ENCODE measurements around the gene ARMH1.
"Not testable (repeated sequence)": the region's sequence is repeated elsewhere in the genome, so short reads cannot be mapped to it uniquely, and the experiment has no call there.

The ARMH1 gene

DNA sequence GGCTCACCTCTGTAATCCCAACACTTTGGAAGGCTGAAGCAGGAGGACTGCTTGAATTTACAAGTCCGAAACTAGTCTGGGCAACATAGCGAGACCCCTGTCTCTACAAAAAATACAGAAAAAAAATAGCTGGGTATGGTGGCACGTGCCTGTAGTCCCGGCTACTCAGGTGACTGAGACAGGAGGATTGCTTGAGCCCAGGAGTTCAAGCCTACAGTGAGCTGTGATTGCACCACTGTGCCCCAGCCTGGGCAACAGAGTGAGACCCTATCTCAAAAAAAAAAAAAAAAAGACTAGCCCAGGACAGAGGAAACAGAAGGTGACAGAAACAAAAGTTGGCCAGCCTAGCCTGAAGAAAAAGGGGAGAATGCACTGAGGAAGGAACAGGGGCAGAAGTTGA is 21.2 kb downstream of the ARMH1 start:
- no peak for DNase-seq (ENCODE audit: low spot score)

DNA sequence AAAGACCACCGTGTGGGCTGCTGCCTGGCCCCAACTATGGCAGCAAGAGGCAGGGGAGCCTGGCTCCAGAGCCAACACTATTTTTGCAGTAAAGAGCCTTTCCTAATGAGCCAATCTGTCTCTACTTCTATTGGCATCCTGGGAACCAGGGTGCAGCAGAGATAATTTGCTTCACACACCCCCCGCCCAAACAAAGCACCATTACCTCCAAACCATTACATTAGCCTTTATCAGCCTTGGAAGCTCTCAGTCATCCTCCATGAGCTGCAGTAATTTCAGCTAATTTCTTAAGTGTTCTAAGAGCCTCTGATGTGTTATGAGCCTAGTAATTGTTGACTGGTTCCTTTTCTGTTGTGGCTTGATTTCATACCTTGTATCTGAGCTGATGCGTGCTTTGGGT is 21.6 kb downstream of the ARMH1 start:
- no peak for DNase-seq (ENCODE audit: low spot score)

DNA sequence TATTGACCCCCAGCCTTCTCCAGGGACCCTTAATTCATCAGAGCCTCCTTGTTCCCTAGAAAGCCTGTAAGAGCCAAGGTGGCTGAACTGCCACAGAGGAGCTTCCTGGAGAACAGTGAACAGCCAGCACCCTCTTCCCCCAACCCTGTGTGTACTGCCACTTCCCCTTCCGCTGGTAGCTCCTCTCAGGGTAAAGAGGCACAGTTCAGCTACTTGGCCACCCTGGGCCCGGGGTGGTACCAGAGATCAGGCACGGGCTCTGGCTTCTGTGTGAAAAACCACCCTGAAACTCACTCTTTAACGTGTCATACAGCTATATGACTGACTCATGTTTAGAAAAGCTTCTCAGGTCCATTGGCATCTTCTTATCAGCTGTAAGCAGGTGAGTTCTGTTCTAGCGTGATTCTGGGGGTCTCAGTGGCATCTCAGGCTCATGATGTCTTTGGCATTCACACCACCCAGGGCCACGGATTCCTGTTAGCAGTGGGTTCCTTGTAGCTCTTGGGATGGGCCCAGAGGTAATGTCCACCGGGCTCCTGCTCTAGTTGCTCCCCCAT is 22.4 kb downstream of the ARMH1 start:
- DNase-seq (ENCODE audit: low spot score), result peak; percentile 52

DNA sequence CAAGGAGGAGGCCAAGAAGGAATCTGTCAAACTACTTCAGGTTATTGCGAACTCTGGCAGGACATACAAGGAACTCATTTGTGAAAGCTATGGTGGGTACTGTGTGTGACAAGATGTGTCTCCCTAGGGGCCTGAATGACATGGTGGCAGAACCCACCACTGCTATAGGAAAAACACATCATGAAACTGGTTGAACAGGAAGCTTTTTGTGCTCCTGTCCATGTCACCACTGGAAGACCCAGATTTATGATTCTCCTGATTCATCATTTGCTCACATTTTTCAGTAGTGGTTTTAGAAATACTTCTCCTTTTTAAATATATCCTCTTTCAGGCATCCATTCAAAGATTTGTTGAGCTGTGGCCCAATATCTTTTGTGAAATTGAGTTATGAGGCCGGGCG is 23.6 kb downstream of the ARMH1 start:
- peak; percentile 50 for DNase-seq (ENCODE audit: low spot score)

DNA sequence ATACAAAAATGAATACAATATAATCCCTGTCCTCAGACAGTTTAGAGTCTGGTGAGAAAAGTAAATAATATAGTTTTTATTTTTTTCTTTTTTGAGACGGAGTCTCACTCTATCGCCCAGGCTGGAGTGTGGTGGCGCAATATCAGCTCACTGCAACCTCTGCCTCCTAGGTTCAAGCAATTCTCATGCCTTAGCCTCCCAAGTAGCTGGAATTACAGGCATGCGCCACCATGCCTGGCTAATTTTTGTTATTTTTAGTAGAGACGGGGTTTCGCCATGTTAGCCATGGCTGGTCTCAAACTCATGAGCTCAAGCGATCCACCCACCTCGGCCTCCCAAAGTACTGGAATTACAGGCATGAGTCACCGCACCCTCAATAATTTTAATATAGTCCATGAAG is 24.9 kb downstream of the ARMH1 start:
- DNase-seq (ENCODE audit: low spot score), result not testable (repeated sequence)

DNA sequence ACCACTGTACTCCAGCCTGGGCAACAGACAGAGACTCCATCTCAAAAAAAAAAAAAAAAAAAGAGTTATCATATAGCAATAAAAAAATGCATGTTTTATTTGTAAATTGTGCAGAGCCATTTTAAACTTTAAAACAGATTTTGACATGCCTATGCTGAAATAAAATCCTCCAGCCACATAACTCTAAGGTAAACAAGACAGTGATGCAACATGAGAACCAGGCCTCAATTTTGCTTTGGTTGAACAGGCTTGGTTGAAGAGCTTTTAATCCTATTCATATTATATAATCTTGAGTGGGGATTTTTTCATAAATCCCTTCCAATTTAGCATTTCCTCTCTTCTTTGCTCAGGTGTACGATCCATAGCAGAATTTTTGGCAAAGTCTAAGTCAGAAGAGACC is 26.1 kb downstream of the ARMH1 start:
- DNase-seq (ENCODE audit: low spot score), result no peak

DNA sequence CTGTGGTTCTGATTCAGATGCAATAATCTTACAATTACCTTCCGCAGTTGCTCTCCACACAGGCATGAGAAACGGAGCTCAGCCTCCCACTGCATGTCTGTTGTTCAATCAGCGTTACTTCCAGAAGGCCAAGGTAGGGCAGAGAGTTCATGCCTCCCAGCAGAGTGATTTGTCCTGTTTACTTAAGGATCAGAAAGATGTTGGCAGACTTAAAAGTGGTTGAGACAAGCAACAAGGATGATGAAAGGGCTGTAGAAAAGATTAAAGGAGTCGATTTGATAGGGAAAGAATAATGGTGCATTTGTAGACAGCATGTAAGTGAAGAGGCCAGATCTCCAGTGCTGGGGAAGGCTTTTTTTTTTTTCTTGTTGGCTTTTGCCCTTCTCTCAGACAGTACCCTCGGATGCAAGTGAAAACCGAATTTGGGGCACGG is 26.6 kb downstream of the ARMH1 start:
- DNase-seq (ENCODE audit: low spot score), result no peak

DNA sequence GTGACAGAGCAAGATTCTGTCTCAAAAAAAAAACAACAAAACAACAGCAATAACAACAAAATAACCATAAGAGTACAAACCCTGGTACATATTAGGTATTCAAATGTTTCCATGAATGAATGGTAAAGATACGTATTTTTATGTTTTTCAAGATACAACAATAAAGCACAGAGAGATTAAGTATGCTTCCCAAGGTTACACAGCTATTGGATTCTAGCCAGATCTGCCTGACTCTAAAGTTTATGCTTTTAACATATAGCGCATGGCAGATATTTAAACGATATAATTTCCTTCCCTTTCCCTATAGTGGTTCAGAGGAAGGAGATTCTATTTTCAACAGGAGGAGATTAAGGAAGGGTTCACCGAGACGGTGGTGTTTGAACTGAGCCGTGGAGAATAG is 31.0 kb downstream of the ARMH1 start:
- DNase-seq (ENCODE audit: low spot score), result no peak

DNA sequence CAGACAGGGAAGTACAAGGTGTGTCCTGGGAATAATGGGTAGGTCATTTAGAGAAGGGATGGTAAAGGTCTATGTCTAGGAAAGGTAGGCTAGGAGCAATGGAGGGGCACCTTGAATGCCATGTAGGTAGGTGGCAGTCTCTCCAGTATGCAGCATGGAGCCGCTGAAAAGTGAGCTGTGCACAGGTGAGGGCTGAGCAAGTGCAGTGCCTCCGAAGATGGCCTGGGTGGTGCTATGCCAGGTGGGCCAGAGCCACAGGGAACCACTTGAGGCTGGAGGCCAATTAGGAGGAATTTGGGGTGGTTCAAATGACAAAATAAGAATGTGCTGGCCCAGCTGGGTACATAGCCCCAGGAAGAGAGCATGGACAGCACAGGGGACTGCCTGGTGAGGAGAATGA is 31.4 kb downstream of the ARMH1 start:
- no peak for DNase-seq (ENCODE audit: low spot score)

DNA sequence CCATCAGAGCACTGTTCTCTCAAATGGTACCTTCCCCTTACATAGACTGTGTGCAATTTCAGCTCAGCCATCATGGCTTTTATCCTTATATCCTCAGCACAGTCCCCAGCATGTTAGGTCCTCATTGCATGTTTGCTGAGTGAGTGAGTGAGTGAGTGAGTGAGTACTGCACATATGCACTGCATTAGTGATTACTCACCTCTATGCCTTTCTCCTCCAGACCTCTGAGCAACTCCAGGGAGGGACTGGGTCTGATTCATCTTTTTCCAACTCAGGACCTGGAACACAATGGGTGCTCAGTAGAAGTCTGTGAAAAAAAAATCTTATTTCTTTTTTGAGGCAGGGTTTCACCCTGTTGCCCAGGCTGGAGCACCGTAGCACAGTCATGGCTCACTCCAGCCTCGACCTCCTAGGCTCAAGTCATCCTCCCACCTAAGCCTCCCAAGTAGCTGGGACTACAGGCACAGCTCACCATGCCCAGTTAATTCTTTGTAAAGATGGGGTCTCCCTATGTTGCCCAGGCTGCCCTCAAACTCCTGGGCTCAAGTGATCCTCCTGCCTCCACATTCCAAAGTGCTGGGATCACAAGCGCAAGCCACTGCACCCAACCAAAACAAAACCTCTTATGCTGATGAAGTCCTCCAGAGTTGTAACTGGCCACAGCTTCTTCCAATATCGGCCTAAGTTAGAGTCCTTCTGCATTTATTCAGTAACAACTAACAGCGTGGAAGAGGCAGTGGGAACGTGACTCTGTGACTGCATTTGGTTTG is 32.8 kb downstream of the ARMH1 start:
- DNase-seq (ENCODE audit: low spot score), result no peak

DNA sequence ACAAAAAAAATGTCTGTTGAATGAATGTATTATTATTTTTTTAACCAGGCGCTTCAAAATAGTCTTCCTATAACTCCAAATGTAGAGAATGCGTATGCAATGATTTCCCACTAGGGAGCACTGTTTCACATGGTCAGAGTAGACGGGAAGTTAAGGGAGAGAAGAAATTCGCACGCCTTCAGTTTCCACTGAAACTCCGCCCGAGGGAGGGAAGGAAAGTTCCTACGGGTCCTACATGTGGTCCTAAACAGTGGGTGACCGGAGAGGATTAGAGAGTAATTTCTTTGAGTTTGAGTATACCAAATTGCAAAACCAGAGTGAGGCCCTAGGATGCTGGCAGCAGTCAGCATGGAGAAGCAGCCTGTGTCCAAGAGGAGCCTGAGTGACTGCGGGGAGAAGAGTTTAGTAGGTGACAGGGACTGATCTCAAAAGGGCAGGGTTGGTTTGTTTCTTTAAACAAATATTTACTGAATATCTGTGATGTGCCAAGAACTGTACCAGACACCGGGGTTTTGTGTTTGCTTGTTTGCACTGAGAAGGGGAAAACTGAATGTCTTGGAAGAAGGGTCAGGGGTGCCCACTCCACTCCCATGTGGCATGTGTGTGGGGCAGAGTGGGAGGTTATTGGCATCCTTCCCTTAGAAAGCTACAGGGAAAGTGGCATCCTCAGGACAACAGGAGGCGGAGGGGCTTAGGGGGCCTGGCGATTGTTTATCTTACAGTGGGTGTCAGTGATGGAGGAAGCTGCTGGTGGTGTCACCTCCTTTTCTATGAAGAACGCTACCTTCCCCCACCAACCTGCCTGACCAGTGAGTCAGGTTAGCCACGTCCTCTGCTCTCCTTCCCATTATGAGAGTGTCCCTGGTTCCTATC is 33.7 kb downstream of the ARMH1 start:
- DNase-seq (ENCODE audit: low spot score), result peak; percentile 59

DNA sequence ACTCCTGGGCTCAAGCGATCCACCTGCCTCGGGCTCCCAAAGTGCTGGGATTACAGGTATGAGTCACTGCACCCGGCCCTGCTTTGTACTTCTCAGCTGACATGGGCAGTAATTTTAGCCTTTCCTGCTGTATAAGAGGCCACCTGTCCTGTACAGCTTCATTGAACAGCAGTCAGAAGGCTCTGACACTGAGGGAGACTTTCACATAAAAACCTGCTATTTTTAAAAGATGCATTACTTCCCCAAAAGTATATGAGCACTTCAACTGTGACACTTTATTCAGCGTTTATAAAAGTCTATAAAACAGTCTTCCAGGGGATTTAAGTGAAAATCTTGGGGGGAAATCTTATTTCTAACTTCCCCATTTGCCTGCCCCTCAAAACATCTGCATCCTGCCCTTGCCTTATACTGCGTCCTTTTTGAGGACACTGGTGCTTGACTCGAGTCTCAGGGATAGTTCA is 38.8 kb downstream of the ARMH1 start:
- peak; percentile 70 for DNase-seq (ENCODE audit: low spot score)

DNA sequence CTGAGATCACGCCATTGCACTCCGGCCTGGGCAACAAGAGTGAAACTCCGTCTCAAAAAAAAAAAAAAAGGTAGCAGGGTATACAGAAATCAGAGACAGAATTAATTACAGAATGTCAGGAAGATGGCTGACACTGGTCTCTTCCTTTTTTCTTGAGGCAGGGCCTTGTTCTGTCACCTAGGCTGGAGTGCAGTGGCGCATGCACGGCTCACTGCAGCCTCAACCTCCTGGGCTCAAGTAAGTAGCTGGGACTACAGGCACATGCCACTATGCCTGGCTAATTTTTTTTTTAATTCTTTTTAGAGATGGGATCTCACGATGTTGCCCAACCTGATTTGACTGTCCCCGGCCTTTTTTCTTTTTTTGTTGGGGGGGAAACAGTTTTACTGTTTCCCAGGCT is 40.0 kb downstream of the ARMH1 start:
- DNase-seq (ENCODE audit: low spot score), result no peak

DNA sequence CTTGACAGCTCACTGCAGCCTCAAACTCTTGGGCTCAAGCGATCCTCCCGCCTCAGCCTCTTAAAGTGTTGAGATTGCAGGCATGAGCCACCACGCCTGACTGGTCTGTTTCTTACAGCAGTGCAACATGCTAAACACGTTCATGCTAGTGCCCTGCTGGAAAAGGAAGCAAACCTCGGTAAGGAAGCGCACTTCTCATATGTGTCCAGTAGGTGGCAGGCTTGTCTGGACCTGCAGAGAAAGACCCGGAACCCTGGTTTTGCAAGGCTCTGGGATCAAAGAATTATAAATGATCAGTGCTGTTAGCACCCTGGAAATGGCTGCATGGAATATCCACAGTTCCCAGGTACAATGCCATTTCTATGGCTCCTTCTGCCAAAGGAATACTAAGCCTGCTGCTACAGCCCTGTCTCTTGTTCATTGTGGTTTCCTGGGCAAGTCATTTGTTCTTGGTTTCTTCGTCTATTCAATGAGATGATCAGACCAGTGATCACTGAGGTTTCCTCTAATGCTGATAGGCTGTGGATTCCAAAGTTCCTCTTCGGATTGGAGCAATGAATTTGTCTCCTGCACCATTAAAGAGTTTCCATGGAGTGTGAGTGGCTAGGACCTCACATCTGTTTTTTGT is 40.5 kb downstream of the ARMH1 start:
- peak; percentile 81 for DNase-seq (ENCODE audit: low spot score)

DNA sequence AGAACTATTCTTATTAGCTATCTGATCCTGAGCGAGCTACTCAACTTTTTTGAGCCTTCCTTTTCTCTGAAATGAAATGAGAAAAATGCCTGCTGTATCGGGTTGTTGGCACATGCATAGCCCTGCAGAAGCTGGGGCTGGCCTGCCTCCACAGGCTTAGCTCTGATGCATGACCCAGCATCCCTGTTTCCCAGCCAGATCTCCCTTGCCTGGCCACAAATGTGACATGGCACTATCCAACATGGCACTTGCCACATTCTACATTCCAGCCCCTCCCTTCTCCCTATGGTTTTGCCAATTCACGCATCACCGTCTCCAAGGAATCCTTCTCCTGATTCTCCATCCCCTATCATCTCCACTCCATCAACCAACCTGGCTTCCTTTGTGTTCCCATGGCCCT is 42.6 kb downstream of the ARMH1 start:
- no peak for DNase-seq (ENCODE audit: low spot score)

DNA sequence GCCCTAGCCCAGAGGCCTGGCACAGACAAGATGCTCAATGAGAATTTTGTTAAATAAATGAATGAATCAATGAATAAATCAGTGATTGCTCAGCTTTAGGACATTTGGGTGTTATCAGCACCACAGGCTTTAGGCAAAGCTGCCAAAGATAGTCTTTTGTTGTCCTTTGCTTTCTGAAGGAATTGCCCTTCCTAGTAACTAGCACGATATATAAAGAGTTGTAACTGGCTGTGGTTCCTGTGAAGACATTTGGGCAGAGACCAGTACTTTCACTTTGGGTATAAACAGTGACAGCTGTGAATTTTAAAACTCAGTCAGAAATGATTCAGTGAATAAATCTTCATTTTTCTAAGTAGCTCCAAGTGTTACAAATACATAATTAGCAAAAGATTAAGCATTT is 43.1 kb downstream of the ARMH1 start:
- DNase-seq (ENCODE audit: low spot score), result no peak

DNA sequence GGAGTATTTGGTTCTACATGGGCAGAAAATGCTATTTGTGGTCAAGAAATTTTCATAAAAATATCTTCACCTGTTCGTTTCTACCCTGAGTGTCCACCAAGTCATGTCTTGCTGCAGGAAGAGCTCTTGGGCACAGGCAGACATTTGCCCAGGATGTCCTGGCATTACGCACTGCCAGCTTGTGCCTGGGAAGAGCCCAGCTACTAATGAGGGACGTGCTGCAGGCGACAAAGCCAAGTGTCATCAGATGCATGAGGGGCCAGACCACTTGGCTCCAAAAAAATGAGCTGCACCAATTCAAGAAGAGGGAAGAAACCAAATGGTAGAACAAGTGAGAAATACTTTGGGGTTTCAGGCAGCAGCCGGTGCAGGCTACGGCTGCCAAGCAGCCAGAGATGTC is 43.6 kb downstream of the ARMH1 start:
- DNase-seq (ENCODE audit: low spot score), result no peak

DNA sequence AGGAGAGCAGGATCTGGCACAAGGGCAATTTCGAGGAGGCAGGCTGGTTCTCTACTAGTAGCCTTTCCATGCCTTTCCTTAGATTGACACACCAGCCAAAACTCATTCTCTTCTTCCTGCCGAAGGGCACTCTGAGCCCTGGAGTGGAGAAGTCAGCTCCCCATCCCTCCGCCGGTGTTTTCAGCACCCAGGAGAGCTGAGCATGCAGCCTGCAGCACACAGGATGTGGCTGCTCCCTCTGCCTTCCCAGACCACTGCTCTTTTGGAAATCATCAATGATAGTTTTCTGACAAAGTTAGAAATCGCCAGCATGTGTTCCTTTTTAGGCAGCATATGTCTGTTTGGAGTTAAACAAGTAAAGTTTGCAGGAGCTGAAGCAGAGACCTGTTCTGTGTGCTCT is 44.8 kb downstream of the ARMH1 start:
- no peak for DNase-seq (ENCODE audit: low spot score)

DNA sequence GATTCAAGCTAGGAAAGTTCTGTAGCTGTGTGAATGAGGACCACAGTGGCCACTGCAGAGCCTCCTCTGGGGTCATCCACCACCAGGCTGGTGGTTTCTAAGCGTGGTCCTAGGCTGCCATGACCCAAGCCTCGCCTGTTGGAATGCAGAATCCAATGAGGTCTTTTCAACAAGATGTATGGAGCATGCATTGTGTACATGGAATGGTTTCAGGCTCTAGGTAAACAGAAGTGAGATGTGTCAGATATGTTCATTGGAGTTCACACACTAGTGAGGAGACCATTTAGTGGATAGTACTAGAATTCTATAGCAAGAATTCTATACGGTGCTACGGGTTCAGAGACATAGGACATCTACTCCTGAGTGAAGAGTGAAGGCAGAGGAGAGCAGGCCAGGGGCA is 45.8 kb downstream of the ARMH1 start:
- no peak for DNase-seq (ENCODE audit: low spot score)

DNA sequence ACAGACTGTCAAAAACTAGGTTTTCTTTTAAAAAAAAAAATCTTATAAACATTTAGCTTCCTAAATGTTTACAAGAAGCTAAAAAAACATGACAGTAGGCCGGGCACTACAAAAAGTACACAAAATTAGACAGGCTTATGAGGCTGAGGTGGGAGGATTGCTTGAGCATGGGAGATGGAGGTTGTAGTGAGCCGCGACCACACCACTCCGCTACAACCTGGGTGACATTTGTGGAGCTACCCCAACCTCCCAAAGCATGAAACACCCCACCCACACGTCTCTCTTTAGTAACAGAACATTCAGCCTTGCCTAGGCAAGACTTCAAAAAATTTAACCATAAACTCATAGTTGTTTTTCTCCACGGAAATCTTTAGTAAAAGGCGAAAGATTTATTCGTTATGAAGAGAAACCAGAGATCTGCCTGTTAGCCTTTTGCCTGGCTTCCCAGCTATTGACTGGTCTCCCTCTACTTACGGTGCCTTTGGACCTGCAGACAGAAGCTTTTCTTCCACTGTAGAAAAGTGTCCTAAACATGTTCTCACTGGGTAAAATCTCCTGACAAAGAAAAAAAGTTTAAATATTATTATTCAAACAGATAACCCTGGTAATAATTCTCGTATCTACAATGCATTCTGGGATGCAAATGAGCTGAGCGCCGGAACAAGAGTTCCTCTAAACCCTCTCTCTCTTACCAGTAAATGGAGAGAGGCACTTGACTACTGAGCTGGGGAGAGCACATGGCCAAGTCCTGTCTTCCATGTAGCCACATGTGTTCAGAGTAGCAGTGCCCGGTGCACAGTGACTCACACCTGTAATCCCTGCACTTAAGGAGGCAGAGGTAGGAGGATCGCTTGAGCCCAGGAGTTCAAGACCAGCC is 47.2 kb downstream of the ARMH1 start:
- peak; percentile 79 for DNase-seq (ENCODE audit: low spot score)

DNA sequence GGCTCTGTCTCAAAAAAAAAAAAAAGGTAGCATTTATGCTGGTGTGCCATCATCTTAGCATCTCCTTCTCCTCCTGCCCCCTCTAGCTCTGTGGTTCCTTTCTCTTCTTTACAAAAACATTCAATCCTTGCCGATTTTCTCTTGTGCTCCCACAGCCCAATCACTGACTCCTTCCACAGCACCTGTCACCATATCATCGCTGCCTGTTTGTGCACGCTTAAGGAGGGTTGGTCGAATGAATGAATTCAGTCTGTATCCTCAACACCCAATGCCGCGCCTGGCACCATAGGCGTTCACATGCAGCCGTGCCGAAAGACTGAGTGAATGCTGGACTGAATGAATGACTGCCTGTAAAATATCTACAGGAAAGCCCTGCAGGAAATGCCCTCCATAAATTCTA is 48.5 kb downstream of the ARMH1 start:
- DNase-seq (ENCODE audit: low spot score), result peak; percentile 33
